ENCODE data around the gene FGF8.

DNA sequence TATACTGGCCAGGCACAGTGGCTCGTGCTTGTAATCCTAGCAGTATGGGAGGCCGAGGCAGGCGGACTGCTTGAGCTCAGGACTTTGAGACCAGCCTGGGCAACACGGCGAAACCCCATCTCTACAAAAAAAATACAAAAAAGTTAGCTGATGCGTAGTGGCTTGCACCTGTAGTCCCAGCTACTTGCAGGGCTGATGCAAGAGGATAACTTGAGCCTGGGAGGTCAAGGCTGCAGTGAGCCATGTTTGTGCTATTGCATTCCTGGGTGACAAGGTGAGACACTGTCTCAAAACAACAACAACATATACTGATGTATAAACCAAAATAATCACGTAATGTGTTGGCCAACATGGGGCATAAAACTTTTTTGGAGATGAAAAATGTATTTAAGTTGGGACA is 13.8 kb upstream of the FGF8 start:
- TF ChIP-seq POLR2A (IDR thresholded peaks at IDR 0.05): no peak
- TF ChIP-seq, protein P1, sequence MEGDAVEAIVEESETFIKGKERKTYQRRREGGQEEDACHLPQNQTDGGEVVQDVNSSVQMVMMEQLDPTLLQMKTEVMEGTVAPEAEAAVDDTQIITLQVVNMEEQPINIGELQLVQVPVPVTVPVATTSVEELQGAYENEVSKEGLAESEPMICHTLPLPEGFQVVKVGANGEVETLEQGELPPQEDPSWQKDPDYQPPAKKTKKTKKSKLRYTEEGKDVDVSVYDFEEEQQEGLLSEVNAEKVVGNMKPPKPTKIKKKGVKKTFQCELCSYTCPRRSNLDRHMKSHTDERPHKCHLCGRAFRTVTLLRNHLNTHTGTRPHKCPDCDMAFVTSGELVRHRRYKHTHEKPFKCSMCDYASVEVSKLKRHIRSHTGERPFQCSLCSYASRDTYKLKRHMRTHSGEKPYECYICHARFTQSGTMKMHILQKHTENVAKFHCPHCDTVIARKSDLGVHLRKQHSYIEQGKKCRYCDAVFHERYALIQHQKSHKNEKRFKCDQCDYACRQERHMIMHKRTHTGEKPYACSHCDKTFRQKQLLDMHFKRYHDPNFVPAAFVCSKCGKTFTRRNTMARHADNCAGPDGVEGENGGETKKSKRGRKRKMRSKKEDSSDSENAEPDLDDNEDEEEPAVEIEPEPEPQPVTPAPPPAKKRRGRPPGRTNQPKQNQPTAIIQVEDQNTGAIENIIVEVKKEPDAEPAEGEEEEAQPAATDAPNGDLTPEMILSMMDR (IDR thresholded peaks at IDR 0.05): no peak
- TF ChIP-seq EP300 (IDR thresholded peaks at IDR 0.05): no peak
- TF ChIP-seq POLR2AphosphoS5 (IDR thresholded peaks at IDR 0.05): no peak
